ENCODE measurements around the gene POLR3GL.

DNA sequence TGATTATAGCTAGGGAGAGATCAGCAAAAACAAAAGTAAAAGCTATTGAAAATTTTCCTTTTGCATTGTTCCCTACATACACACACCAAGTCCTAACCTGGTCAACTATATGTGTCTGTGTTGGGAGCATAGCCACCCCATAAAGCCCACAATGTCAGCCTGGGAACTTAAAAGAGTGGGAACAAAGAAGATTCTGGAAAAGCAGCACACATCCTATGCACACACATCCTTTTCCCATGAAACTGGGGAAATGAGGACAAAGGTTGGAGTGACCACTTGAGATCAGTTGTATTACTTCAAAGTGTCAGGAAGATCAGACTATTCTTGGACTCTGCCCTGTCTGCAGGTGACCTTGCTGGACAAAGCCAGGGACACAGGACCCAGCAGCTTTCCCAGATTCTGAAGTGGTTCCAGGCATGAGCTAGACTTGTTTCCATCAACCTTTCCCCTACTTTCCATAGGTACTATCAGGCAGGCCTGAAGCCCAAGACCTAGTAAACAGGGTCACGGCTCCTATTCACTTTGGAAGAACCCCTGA is 16.0 kb downstream of the POLR3GL start:
- TF ChIP-seq CTCF (conservative IDR thresholded peaks at IDR 0.05; ENCODE audit: low read length) (no peak), EZH2phosphoT487 (IDR thresholded peaks at IDR 0.05; ENCODE audit: borderline replicate concordance, low read depth, low read length) (no peak)
